GM21381 (cell line): ENCODE measurements around the gene TRAFD1.
"Not testable (repeated sequence)": the region's sequence is repeated elsewhere in the genome, so short reads cannot be mapped to it uniquely, and the experiment has no call there.

Source experiments
- ATAC-seq: cut with Tn5 transposase; IDR thresholded peaks from one replicate; pipeline ENCODE4 v1.9.1; 2021; ENCODE audit warnings: mild to moderate bottlenecking, moderate library complexity; ENCODE audit not compliant: unreplicated experiment

TRAFD1 gene

GRCh38 chr12:112158461-112159145 is 33.2 kb downstream of the TRAFD1 start:
- not testable (repeated sequence) for ATAC-seq

- no peak for ATAC-seq
Observed at GRCh38 chr12:112159146-112159541, 33.8 kb downstream of the TRAFD1 start.

- no peak for ATAC-seq
Observed at GRCh38 chr12:112160611-112161010, 35.3 kb downstream of the TRAFD1 start.

- ATAC-seq = no peak
Observed at GRCh38 chr12:112161711-112162110, 36.4 kb downstream of the TRAFD1 start.

GRCh38 chr12:112162241-112162790 is 37.0 kb downstream of the TRAFD1 start:
- no peak for ATAC-seq

- ATAC-seq = no peak
Observed at GRCh38 chr12:112163056-112163455, 37.7 kb downstream of the TRAFD1 start.

- no peak for ATAC-seq
Observed at GRCh38 chr12:112163471-112163991, 38.2 kb downstream of the TRAFD1 start.

- ATAC-seq = no peak
Observed at GRCh38 chr12:112164011-112164660, 38.8 kb downstream of the TRAFD1 start.

- ATAC-seq = no peak
Observed at GRCh38 chr12:112165624-112166023, 40.3 kb downstream of the TRAFD1 start.

GRCh38 chr12:112166051-112167015 is 41.0 kb downstream of the TRAFD1 start:
- no peak for ATAC-seq

- ATAC-seq = no peak
Observed at GRCh38 chr12:112167031-112167461, 41.7 kb downstream of the TRAFD1 start.

- ATAC-seq = no peak
Observed at GRCh38 chr12:112167718-112168525, 42.6 kb downstream of the TRAFD1 start.

- no peak for ATAC-seq
Observed at GRCh38 chr12:112168561-112168971, 43.2 kb downstream of the TRAFD1 start.

- no peak for ATAC-seq
Observed at GRCh38 chr12:112169161-112169872, 44.0 kb downstream of the TRAFD1 start.

- no peak for ATAC-seq
Observed at GRCh38 chr12:112169966-112170365, 44.6 kb downstream of the TRAFD1 start.

- no peak for ATAC-seq
Observed at GRCh38 chr12:112170376-112170775, 45.0 kb downstream of the TRAFD1 start.

- no peak for ATAC-seq
Observed at GRCh38 chr12:112170971-112171596, 45.7 kb downstream of the TRAFD1 start.

- no peak for ATAC-seq
Observed at GRCh38 chr12:112172556-112173324, 47.4 kb downstream of the TRAFD1 start.
